Fibroblast of mammary gland (primary cell): Measurements from ENCODE around the gene SRCAP.
"Not testable (repeated sequence)": the region's sequence is repeated elsewhere in the genome, so short reads cannot be mapped to it uniquely, and the experiment has no call there.

ENCODE experiments used
- DNase-seq: peaks from one replicate; pipeline ENCODE4 v3.0.0-alpha.2; 2010; ENCODE audit warnings: low read depth
- H3K4me3 ChIP-seq: 2 replicates; pipeline ENCODE4 v1.5.1; 2011; ENCODE audit warnings: low read depth, mild to moderate bottlenecking, low read length, moderate library complexity; ENCODE audit not compliant: control insufficient read depth
- TF ChIP-seq, protein P1 (sequence below): conservative IDR thresholded peaks from 2 replicates; pipeline ENCODE4 v1.5.1; 2011; ENCODE audit warnings: low read depth, low read length, inconsistent platforms; ENCODE audit not compliant: control insufficient read depth, insufficient read depth

The SRCAP gene

DNA sequence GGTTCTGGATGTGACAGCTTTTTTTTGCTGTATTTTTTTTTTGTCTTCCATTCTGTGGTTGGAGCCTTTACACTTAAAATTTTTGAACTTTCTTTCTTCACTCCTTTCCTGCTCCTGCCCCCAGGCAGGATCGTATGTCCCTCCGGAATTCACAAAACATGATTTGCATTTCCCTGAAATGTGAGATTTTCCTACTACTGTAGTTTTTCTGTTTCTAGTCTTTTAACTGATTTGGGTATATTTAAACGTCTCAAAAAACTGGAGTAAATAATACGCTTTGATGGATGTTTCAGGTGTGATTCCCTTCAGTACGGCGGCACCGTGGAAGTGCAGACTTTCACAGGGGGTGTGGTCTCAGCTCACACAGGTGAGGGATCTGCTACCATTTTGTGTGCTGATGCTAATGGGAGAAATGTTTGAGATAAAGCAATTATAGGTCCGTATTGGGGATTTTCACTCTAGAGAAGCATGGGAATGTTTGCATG is 686 bp downstream of the SRCAP start:
- DNase-seq = no peak
- TF ChIP-seq, protein P1, sequence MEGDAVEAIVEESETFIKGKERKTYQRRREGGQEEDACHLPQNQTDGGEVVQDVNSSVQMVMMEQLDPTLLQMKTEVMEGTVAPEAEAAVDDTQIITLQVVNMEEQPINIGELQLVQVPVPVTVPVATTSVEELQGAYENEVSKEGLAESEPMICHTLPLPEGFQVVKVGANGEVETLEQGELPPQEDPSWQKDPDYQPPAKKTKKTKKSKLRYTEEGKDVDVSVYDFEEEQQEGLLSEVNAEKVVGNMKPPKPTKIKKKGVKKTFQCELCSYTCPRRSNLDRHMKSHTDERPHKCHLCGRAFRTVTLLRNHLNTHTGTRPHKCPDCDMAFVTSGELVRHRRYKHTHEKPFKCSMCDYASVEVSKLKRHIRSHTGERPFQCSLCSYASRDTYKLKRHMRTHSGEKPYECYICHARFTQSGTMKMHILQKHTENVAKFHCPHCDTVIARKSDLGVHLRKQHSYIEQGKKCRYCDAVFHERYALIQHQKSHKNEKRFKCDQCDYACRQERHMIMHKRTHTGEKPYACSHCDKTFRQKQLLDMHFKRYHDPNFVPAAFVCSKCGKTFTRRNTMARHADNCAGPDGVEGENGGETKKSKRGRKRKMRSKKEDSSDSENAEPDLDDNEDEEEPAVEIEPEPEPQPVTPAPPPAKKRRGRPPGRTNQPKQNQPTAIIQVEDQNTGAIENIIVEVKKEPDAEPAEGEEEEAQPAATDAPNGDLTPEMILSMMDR = no peak
- H3K4me3 ChIP-seq = peak overlapping the region; percentile 86

DNA sequence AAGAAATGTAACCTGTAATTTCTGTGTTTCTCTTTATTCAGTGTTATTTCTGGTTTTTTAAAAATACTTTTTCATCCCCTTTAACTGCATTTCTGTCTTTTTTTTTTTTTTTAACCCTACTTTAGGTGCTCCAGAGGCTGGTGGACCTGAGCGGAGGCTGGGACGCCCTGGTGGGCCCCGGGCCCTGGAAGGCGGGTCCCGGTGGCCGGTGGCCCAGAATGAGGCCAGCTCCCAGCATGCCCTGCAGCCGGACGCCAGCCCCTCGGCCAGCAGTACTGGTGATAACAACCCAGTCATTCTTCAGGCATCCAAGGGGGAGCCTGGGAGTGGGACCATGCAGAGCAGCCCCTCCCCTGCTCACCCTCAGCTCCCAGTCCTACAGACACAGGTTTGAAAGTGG is 1.5 kb downstream of the SRCAP start:
- H3K4me3 ChIP-seq = no peak overlapping the region
- peak; percentile 17 for DNase-seq
- TF ChIP-seq, protein P1 = no peak

DNA sequence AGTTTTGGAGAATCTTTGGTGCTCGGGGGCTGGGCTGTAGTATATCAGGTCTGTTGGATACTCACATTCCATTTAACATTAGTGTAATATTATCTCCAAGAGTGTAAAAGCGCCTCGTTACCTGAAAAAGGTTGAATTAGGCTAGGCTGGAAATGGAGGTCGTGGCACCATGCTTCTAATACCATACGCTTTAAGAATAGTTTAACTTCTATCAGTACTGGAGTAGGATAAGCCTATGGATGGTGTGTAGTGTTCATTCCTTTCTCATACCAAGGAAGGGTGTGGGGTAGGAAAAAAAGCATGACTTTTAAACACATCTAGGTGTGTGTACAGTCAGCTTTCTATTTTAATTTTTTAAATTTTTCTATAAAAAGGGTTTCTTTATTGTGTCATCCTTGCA is 2.0 kb downstream of the SRCAP start:
- no peak for DNase-seq

DNA sequence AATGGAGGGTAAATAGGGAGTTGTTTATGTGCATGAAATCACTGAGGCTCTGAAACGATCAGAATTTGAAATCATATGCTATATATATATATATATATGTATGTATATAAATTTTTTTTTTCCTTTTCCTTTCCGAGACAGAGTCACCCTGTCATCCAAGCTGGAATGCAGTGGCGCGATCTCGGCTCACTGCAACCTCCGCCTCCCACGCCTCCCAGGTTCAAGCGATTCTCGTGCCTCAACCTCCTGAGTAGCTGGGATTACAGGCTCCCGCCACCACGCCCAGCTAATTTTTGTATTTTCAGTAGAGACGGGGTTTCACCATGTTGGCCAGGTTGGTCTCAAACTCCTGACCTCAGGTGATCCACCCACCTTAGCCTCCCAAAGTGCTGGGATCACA is 4.1 kb downstream of the SRCAP start:
- DNase-seq, H3K4me3 ChIP-seq: not testable (repeated sequence)

More for the DNA sequence above, 2.0 kb downstream of the SRCAP start:
- TF ChIP-seq, protein P1 = no peak
- H3K4me3 ChIP-seq = no peak overlapping the region

DNA sequence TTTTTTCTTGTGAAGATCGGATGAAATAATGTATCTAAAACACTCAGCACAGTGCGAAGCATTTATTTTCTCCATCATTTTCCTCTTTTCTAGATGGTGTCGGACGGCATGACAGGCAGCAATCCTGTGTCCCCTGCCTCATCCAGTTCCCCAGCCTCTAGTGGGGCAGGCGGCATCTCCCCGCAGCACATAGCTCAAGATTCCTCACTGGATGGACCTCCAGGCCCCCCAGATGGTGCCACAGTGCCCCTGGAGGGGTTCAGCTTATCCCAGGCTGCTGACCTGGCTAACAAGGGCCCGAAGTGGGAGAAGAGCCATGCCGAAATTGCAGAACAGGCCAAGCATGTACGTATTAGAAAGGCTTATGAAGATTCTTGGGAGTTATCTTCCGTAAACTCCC is 5.0 kb downstream of the SRCAP start:
- H3K4me3 ChIP-seq = no peak overlapping the region
- DNase-seq = no peak
- TF ChIP-seq, protein P1 = no peak

DNA sequence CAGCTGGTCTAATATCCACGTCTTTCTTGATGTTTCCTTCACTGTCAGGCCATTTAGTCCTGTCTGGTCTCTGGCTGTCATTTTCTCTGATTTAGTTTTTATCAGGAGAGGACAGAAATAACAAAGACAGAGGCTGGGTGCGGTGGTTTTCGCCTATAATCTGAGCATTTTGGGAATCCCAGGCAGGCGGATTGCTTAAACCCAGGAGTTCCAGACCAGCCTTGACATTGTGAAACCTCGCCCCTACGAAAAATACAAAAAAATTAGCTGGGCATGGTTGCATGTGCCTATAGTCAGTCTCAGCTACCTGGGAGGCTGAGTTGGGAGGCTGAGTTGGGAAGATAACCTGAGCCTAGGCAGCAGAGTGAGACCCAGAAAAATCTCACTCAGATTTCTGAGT is 7.1 kb downstream of the SRCAP start:
- H3K4me3 ChIP-seq = no peak overlapping the region
- no peak for DNase-seq
- TF ChIP-seq, protein P1 = no peak

DNA sequence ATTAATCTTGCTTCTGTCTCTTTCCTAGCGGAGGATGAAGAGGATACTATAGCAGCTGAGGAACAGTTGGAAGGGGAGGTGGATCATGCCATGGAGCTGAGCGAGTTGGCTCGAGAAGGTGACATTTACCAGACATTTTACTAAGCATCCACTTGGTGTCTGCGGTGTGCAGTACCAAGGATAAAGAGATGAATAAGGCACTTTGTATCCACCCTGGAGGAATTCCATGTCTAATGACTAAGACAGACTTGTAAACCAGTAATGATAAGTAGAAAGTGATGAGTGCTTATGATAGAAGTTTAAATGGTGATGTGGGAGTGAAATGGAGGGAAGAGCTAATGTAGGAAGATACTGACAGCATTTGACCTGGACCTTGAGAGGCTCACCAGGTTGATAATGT is 12.0 kb downstream of the SRCAP start:
- TF ChIP-seq, protein P1 = no peak
- peak; percentile 49 for DNase-seq
- no peak overlapping the region for H3K4me3 ChIP-seq
